Stimulated activated CD8-positive, alpha-beta memory T cell treated with anti-CD3 and anti-CD28 coated beads, Interleukin-2, amount 100 ng/mL, for 1 hour (primary cell): Measurements from ENCODE around the gene HPGDS.

Source experiments
- DNase-seq, 2 donors: peaks; one replicate each; pipeline ENCODE4 v3.0.0-alpha.2; 2020; ENCODE audit warnings: low read depth in 2 of 2

The HPGDS gene

DNA sequence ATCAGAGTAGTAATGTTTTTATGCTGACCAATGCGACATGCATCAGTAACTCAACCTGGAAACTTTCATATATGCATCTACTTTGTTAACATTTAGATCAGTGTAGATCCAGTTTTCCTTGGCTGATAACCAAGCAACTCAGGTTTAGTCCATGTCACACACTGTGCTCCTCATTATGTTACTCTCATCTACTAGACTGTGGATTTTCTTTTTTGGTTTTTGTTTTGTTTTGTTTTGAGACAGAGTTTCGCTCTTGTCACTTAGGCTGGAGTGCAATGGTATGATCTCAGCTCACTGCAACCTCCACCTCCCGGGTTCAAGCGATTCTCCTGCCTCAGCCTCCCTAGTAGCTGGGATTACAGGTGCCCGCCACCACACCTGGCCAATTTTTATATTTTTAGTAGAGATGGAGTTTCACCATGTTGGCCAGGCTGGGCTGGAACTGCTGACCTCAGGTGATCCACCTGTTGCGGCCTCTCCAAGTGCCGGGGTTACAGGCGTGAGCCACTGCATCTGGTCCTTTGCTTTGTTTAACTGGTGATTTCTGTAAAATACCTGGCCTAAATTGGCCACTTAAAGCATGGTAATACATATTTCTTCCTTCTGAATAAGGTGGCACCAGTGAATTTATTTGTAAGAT is 86.4 kb downstream of the HPGDS start:
- no peak for DNase-seq

DNA sequence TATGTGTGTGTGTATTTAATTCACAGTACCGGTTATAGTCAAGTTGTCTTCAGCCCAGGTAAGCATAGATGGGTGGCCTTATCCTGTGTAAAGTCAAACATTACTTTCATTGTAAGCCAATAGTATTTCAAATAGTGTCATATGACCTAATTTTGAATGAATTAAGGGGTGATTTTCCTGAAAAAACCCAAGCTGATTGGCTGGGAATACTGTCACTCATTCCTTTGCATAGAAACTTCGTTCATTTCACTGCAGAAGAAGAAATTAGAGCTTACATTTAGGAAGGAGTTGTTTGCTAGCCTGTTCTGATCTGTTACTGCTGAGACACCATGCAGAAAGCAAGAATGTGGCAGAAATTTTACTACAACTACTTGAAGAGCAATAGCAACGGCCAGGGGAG is 89.6 kb downstream of the HPGDS start:
- DNase-seq, result no peak

DNA sequence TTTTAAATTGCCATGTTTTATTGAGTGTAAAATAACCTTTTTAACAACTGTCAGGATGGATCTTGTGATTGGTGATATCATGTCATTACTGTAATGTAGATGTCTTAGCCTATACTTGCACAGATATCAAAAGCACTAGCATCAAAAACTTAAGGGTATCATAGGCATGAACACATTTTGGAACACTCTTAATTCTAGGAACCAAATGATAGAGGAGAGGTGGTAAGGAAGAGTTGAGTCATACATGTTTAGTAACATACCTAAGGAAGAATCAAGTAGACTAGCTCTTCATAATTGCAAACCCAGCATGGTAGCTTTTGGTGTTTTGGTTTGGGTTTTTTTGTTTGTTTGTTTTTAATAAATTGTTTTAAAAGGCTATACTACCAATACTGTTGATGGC is 91.5 kb downstream of the HPGDS start:
- no peak for DNase-seq
